HL-60 (cell line): ENCODE results near the gene CCDC40.

Experiments used
- DNase-seq, 2 experiments: peaks; one replicate each; pipeline ENCODE4 v3.0.0-alpha.2; 2010 to 2020; ENCODE audit warnings: low read depth in 1 of 2, low spot score in 1 of 2
- H3K27ac ChIP-seq: fragments of 250-450 bp; sonication (Bioruptor Pico); replicated peaks from 2 replicates; pipeline ENCODE4 v1.5.1; 2020; ENCODE audit warnings: mild to moderate bottlenecking, moderate library complexity
- H3K27me3 ChIP-seq: fragments of 250-450 bp; sonication (Bioruptor Pico); 2 replicates; pipeline ENCODE4 v1.5.1; 2021; ENCODE audit warnings: mild to moderate bottlenecking, moderate library complexity; ENCODE audit not compliant: insufficient read depth, poor library complexity, severe bottlenecking
- H3K4me3 ChIP-seq: replicated peaks from 2 replicates; pipeline ENCODE4 v1.5.1; 2011; ENCODE audit warnings: mild to moderate bottlenecking, control low read depth, low read length; ENCODE audit not compliant: insufficient read depth
- CTCF ChIP-seq: IDR thresholded peaks from one replicate; pipeline ENCODE4 v1.5.1; 2011; ENCODE audit warnings: low read length, control low read depth, inconsistent platforms; ENCODE audit not compliant: insufficient read depth
- GABPA ChIP-seq: IDR thresholded peaks from 2 replicates; pipeline ENCODE4 v1.6.1; 2012; ENCODE audit warnings: low read depth
- POLR2AphosphoS5 ChIP-seq: IDR thresholded peaks from 2 replicates; pipeline ENCODE4 v1.6.1; 2012; ENCODE audit warnings: low read depth
- REST ChIP-seq: IDR thresholded peaks from 2 replicates; pipeline ENCODE4 v1.6.1; 2012; ENCODE audit warnings: low read depth; ENCODE audit not compliant: insufficient replicate concordance
- SPI1 ChIP-seq: IDR thresholded peaks from 2 replicates; pipeline ENCODE4 v1.6.1; 2012; ENCODE audit warnings: low read depth, mild to moderate bottlenecking, borderline replicate concordance

CCDC40 gene

GRCh38 chr17:80129006-80129565 lies 92.6 kb downstream of the CCDC40 start:
- no peak overlapping the region for H3K27ac ChIP-seq
- H3K4me3 ChIP-seq: no peak overlapping the region
- TF ChIP-seq REST: no peak
- TF ChIP-seq GABPA: no peak
- no peak for DNase-seq
- peaks cover 3% of the 10 kb centered on the region for H3K27me3 ChIP-seq

GRCh38 chr17:80130992-80131391 lies 94.5 kb downstream of the CCDC40 start:
- TF ChIP-seq SPI1 (no peak), GABPA (no peak), CTCF (no peak), POLR2AphosphoS5 (no peak), REST (no peak)
- Histone ChIP-seq H3K27me3 (peaks cover 3% of the 10 kb centered on the region), H3K27ac (no peak overlapping the region), H3K4me3 (no peak overlapping the region)
- DNase-seq: no peak

- Histone ChIP-seq H3K4me3 (no peak overlapping the region), H3K27ac (no peak overlapping the region), H3K27me3 (no peaks in the 10 kb centered on the region)
- TF ChIP-seq REST (no peak), SPI1 (no peak), GABPA (no peak), POLR2AphosphoS5 (no peak), CTCF (no peak)
- no peak for DNase-seq
These were observed 96.6 kb downstream of the CCDC40 start for GRCh38 chr17:80132906-80133625.

- H3K27me3 ChIP-seq: no peaks in the 10 kb centered on the region
- H3K27ac ChIP-seq: no peak overlapping the region
- TF ChIP-seq SPI1 (no peak), POLR2AphosphoS5 (no peak), REST (no peak), CTCF (no peak), GABPA (no peak)
- DNase-seq: no peak
- H3K4me3 ChIP-seq: no peak overlapping the region
These were observed 97.2 kb downstream of the CCDC40 start for GRCh38 chr17:80133626-80133970.
